Measurements from ENCODE around the gene BEND7.

GRCh38 chr10:13500201-13500600, 28.6 kb downstream of the BEND7 start:
- TF ChIP-seq EP300 (IDR thresholded peaks at IDR 0.05) = no peak
- no peak for TF ChIP-seq CTCF (IDR thresholded peaks at IDR 0.05)
